Colonic mucosa (tissue), 4 donors: ENCODE results near the gene HSF4. TPM values are rescaled to one million over a fixed set of nuclear protein-coding genes. Genes with fewer than 3 reads are reported as not detected.

Experiments used
- DNase-seq: peaks from one replicate; pipeline ENCODE4 v3.0.0-alpha.2; 2020
- H3K27ac ChIP-seq: fragments of 200-600 bp; one replicate; pipeline ENCODE4 v1.8.0; 2021
- H3K27me3 ChIP-seq: fragments of 200-600 bp; one replicate; pipeline ENCODE4 v1.8.0; 2021
- H3K36me3 ChIP-seq: fragments of 200-600 bp; one replicate; pipeline ENCODE4 v1.8.0; 2021
- H3K4me1 ChIP-seq: fragments of 200-600 bp; one replicate; pipeline ENCODE4 v1.8.0; 2021; ENCODE audit warnings: mild to moderate bottlenecking
- H3K4me3 ChIP-seq: fragments of 200-600 bp; one replicate; pipeline ENCODE4 v1.8.0; 2021
- H3K9ac ChIP-seq, 2 donors: one replicate each; pipeline ENCODE4 v1.7.0; 2013; ENCODE audit warnings: control low read depth in 2 of 2, low read depth in 2 of 2, low read length in 2 of 2
- H3K9me3 ChIP-seq: fragments of 200-600 bp; one replicate; pipeline ENCODE4 v1.8.0; 2021
- CTCF ChIP-seq: fragments of 200-600 bp; IDR thresholded peaks from one replicate; pipeline ENCODE4 v1.8.0; 2022; ENCODE audit warnings: antibody characterized with exemption, mild to moderate bottlenecking
- intact Hi-C: fragments of 100-400 bp; cut with DNase I; formaldehyde crosslinking; loops from one replicate; pipeline ENCODE4 v1.14.1; 2022
- total RNA-seq, 2 donors: library from RNA; stranded (reverse); fragmentation: NEBNext Ultra II Directional in 1 of 2; extraction: Animal tissue kit (Norgen Biotek cat#: 25700) in 1 of 2; gene quantifications; one replicate each; pipeline ENCODE4 v1.2.1, GENCODE V29; 2021
- donor health status: healthy.
- donor health status: DM: no; HTN: no; CAD: no.
- donor health status: DM: no; HTN: no; CAD: no.

The HSF4 gene
- total RNA-seq, 2 donors from 2014 or later = 23.6 TPM

GRCh38 chr16:67166110-67166547 lies 1.6 kb downstream of the HSF4 start:
- Histone ChIP-seq H3K4me3 (no peak overlapping the region), H3K4me1 (peaks cover 27% of the 10 kb centered on the region), H3K9me3 (no peaks in the 10 kb centered on the region), H3K27me3 (peaks cover 31% of the 10 kb centered on the region), H3K9ac (no peak overlapping the region), H3K36me3 (no peaks in the 10 kb centered on the region), H3K27ac (no peak overlapping the region)
- no peak for DNase-seq
- intact Hi-C loops = no loop called here
- no peak for TF ChIP-seq CTCF

- no peak for DNase-seq
- Histone ChIP-seq H3K27me3 (peaks cover 31% of the 10 kb centered on the region), H3K9me3 (no peaks in the 10 kb centered on the region), H3K4me3 (no peak overlapping the region), H3K4me1 (peaks cover 27% of the 10 kb centered on the region), H3K36me3 (no peaks in the 10 kb centered on the region), H3K27ac (no peak overlapping the region), H3K9ac (no peak overlapping the region)
- intact Hi-C loops = no loop called here
- no peak for TF ChIP-seq CTCF
Measured at GRCh38 chr16:67166598-67167168, 2.1 kb downstream of the HSF4 start.

- Histone ChIP-seq H3K27me3 (peaks cover 31% of the 10 kb centered on the region), H3K4me3 (no peak overlapping the region), H3K36me3 (no peaks in the 10 kb centered on the region), H3K9ac (no peak overlapping the region), H3K4me1 (peaks cover 27% of the 10 kb centered on the region), H3K27ac (no peak overlapping the region), H3K9me3 (no peaks in the 10 kb centered on the region)
- DNase-seq = no peak
- intact Hi-C loops = no loop called here
- no peak for TF ChIP-seq CTCF
Measured at GRCh38 chr16:67167588-67167987, 3.0 kb downstream of the HSF4 start.

GRCh38 chr16:67169011-67169451 lies 4.5 kb downstream of the HSF4 start:
- Histone ChIP-seq H3K4me3 (no peak overlapping the region), H3K9ac (peak overlapping the region in 1 of 2 donors; percentile 72), H3K27me3 (peaks cover 20% of the 10 kb centered on the region), H3K4me1 (peaks cover 22% of the 10 kb centered on the region), H3K27ac (no peak overlapping the region), H3K9me3 (no peaks in the 10 kb centered on the region), H3K36me3 (no peaks in the 10 kb centered on the region)
- peak; percentile 28 for DNase-seq
- TF ChIP-seq CTCF = no peak
- intact Hi-C loops = no loop called here

- peak; percentile 58 for DNase-seq
- peaks cover 24% of the 10 kb centered on the region for H3K4me1 ChIP-seq
- no peaks in the 10 kb centered on the region for H3K9me3 ChIP-seq
- peaks cover 18% of the 10 kb centered on the region for H3K27me3 ChIP-seq
- peak; percentile 63 for TF ChIP-seq CTCF
- H3K4me3 ChIP-seq = peak overlapping the region; percentile 34
- peak overlapping the region; percentile 38 for H3K27ac ChIP-seq
- peak overlapping the region; percentile 28 to 72 for H3K9ac ChIP-seq
- intact Hi-C loops = no loop called here
- no peaks in the 10 kb centered on the region for H3K36me3 ChIP-seq
Measured at GRCh38 chr16:67169642-67170167, 5.2 kb downstream of the HSF4 start.
